WTC11 (cell line): ENCODE data around the gene SS18.

Experiments used
- ATF3 ChIP-seq: sonication (generic); formaldehyde crosslinking; conservative IDR thresholded peaks from 2 replicates; pipeline ENCODE4 v1.8.1; 2022; ENCODE audit warnings: mild to moderate bottlenecking, missing genetic modification reagents
- CBFB ChIP-seq: sonication (generic); formaldehyde crosslinking; IDR thresholded peaks from 2 replicates; pipeline ENCODE4 v1.8.1; 2022; ENCODE audit warnings: mild to moderate bottlenecking, low read depth, missing genetic modification reagents
- CTCF ChIP-seq: fragments of 200-600 bp; IDR thresholded peaks from 2 replicates; pipeline ENCODE4 v1.8.0; 2022; ENCODE audit warnings: antibody characterized with exemption
- IRF2 ChIP-seq: sonication (generic); formaldehyde crosslinking; IDR thresholded peaks from 2 replicates; pipeline ENCODE4 v1.8.0; 2022; ENCODE audit warnings: low read depth, missing genetic modification reagents, borderline replicate concordance
- MAX ChIP-seq: sonication (generic); formaldehyde crosslinking; IDR thresholded peaks from 2 replicates; pipeline ENCODE4 v1.8.0; 2022; ENCODE audit warnings: mild to moderate bottlenecking, missing genetic modification reagents

- TF ChIP-seq CTCF (no peak), ATF3 (CRISPR knock-in tag) (no peak), MAX (CRISPR knock-in tag) (no peak), IRF2 (CRISPR knock-in tag) (no peak), CBFB (CRISPR knock-in tag) (no peak)
These were observed 902 bp downstream of the SS18 start for GRCh38 chr18:26089293-26090129.
